A673 (cell line): ENCODE results near the gene HPCAL1.

Experiments used
- EZH2 ChIP-seq: fragments of 200-600 bp; sonication (generic); IDR thresholded peaks from 2 replicates; pipeline ENCODE4 v1.6.1; 2017; ENCODE audit warnings: borderline replicate concordance, low read depth, mild to moderate bottlenecking, mixed read lengths, antibody characterized with exemption, low read length; ENCODE audit not compliant: poor library complexity, severe bottlenecking
- TF ChIP-seq, protein P1 (sequence below): fragments of 300-800, 200-600 bp; sonication (generic); conservative IDR thresholded peaks from 2 replicates; pipeline ENCODE4 v1.5.1; 2017; ENCODE audit warnings: low read depth, mild to moderate bottlenecking, antibody characterized with exemption, low read length, moderate library complexity, mixed read lengths

- TF ChIP-seq, protein P1, sequence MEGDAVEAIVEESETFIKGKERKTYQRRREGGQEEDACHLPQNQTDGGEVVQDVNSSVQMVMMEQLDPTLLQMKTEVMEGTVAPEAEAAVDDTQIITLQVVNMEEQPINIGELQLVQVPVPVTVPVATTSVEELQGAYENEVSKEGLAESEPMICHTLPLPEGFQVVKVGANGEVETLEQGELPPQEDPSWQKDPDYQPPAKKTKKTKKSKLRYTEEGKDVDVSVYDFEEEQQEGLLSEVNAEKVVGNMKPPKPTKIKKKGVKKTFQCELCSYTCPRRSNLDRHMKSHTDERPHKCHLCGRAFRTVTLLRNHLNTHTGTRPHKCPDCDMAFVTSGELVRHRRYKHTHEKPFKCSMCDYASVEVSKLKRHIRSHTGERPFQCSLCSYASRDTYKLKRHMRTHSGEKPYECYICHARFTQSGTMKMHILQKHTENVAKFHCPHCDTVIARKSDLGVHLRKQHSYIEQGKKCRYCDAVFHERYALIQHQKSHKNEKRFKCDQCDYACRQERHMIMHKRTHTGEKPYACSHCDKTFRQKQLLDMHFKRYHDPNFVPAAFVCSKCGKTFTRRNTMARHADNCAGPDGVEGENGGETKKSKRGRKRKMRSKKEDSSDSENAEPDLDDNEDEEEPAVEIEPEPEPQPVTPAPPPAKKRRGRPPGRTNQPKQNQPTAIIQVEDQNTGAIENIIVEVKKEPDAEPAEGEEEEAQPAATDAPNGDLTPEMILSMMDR: no peak
- TF ChIP-seq EZH2: no peak
Observed at GRCh38 chr2:10338270-10339188, 35.8 kb downstream of the HPCAL1 start.
